Measurements from ENCODE around the gene ARFIP1. TPM values are rescaled to one million over a fixed set of nuclear protein-coding genes. Genes with fewer than 3 reads are reported as not detected.
A peak's percentile ranks its signal among the peaks of the same experiment; 100 is the strongest.

Gene ARFIP1
- 4.5 TPM for polyA plus RNA-seq (2012; ENCODE audit: insufficient read length, low read depth)

DNA sequence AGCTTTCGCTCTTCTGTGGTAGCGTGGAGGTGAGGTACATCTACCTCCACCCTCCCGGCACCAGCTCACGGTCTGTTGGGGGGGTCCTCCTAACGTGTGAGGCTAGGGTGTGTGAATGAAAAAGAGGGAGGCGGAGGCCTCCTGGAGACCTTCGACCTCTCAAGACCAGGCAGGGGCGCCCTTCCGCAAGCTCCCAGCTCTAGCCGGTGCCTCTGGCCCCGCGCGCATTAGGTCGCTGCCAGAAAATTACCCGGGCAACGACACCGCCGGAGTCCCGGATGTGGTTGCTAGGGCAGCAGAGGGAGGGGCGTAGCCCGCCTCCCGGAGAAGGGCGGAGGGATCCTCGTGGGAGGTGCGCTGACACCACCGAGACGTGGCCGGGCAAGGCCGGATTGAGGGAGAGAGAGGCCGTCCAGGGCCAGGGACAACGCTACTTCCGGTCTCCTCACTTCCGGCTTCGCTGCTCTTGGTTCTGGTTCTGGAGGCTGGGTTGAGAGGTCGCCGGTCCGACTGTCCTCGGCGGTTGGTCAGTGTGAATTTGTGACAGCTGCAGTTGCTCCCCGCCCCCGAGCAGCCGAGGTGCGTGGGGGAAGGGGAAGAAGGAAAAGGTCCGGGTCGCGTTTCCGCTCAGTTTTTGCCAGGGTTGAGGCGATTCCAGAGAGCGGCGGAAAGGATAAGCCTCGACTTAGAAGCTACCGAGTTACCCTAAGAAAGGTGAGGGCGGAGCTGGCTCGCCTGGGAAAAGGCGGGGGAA is at the start of gene ARFIP1, which contains the start of gene TIGD4:
Gene ARFIP1 (plus strand): TSS at position 442 of the 754 bp plus-strand sequence. CDS start 49,680 bp downstream, outside the sequence.
Gene TIGD4 (minus strand): TSS at position 218 of the 754 bp plus-strand sequence. CDS start 8,726 bp downstream, outside the sequence.
- TF ChIP-seq SIN3A (IDR thresholded peaks at IDR 0.05; ENCODE audit: borderline replicate concordance, insufficient read depth, low read length) (0 out of 2 replicates have a peak, but pooled peaks have one; percentile 50), POLR2AphosphoS5 (IDR thresholded peaks at IDR 0.05; ENCODE audit: low read depth, low read length) (peak; percentile 73), REST (IDR thresholded peaks at IDR 0.05; ENCODE audit: insufficient read depth in 1 of 2, low read depth in 2 of 2, low read length in 2 of 2) (0 out of 4 replicates have a peak, but pooled peaks have one; percentile 6 to 37), FOXP2 (optimal IDR thresholded peaks at IDR 0.05; ENCODE audit: borderline replicate concordance, extremely low read depth, extremely low read length, insufficient read depth) (peak; percentile 72), TAF1 (IDR thresholded peaks at IDR 0.05; ENCODE audit: borderline replicate concordance, insufficient read depth, low read length) (peak; percentile 90)

DNA sequence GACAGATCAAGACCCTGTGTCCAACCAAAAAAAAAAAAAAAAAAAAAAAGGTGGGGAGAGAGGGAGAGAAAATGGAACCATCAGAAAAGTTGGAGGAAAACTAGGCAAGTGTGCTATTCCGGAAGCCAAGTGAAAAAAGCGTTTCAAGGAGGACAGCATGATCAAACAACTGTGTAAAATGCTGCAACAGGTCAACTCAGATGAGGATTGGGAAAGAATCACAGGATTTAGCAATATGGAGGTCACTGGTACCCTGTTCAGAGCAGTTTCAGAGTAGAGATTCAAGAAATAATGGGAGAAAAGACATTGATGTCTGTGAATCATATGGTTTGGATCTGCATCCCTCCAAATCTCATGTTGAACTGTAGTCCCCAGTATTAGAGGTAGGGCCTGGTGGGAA is 47.8 kb upstream of the ARFIP1 start:
- no peak for TF ChIP-seq TAF1 (IDR thresholded peaks at IDR 0.05; ENCODE audit: borderline replicate concordance, insufficient read depth, low read length)
- TF ChIP-seq FOXP2 (optimal IDR thresholded peaks at IDR 0.05; ENCODE audit: borderline replicate concordance, extremely low read depth, extremely low read length, insufficient read depth): no peak
- TF ChIP-seq POLR2AphosphoS5 (IDR thresholded peaks at IDR 0.05; ENCODE audit: low read depth, low read length): no peak
- TF ChIP-seq SIN3A (IDR thresholded peaks at IDR 0.05; ENCODE audit: borderline replicate concordance, insufficient read depth, low read length): no peak
- no peak for TF ChIP-seq REST (IDR thresholded peaks at IDR 0.05; ENCODE audit: insufficient read depth in 1 of 2, low read depth in 2 of 2, low read length in 2 of 2)

- TF ChIP-seq FOXP2 (optimal IDR thresholded peaks at IDR 0.05; ENCODE audit: borderline replicate concordance, extremely low read depth, extremely low read length, insufficient read depth) (no peak), REST (IDR thresholded peaks at IDR 0.05; ENCODE audit: insufficient read depth in 1 of 2, low read depth in 2 of 2, low read length in 2 of 2) (no peak), POLR2AphosphoS5 (IDR thresholded peaks at IDR 0.05; ENCODE audit: low read depth, low read length) (no peak), SIN3A (IDR thresholded peaks at IDR 0.05; ENCODE audit: borderline replicate concordance, insufficient read depth, low read length) (no peak), TAF1 (IDR thresholded peaks at IDR 0.05; ENCODE audit: borderline replicate concordance, insufficient read depth, low read length) (no peak)
Measured at GRCh38 chr4:152734015-152734698, 45.6 kb upstream of the ARFIP1 start.

DNA sequence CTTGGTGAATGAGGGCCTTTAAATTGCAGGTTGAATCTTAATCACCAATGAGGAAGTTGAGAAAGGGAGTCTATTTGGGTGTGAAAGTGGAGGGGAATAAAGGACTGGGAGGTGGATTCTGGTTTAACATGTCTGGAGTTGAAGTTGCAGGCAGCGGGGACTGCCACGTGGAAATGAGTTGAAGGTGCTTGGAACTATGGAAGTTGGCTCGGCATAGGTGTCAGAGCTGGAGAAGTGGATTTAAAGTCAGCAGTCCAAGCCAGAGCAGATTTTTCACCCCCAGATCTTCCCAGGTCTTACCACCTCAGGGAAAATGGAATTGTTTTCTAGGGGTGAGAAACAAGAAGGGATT is 45.1 kb upstream of the ARFIP1 start:
- TF ChIP-seq FOXP2 (optimal IDR thresholded peaks at IDR 0.05; ENCODE audit: borderline replicate concordance, extremely low read depth, extremely low read length, insufficient read depth) (no peak), TAF1 (IDR thresholded peaks at IDR 0.05; ENCODE audit: borderline replicate concordance, insufficient read depth, low read length) (no peak), POLR2AphosphoS5 (IDR thresholded peaks at IDR 0.05; ENCODE audit: low read depth, low read length) (no peak), SIN3A (IDR thresholded peaks at IDR 0.05; ENCODE audit: borderline replicate concordance, insufficient read depth, low read length) (no peak)

DNA sequence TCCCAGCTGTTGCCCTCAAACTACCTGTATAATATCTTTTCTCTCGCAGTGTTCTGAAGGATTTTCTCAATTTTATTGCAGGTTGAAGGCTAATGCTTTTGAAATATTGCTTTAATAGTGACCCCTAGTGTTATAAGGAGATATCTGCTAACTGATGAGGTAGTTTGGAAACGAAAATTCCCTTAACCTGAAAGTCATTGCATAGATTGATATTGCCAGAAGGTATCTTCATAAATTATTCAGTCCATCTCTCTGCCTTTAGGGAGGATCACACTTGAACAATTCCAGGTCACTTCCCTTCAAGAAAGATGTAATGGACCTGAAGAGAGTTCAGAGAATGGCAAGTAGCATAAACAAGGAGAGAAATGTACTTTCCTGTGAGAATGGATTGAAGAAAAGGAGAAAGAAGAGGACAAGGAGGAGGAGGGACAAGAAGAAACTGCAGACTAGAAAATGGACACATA is 44.3 kb upstream of the ARFIP1 start:
- TF ChIP-seq POLR2AphosphoS5 (IDR thresholded peaks at IDR 0.05; ENCODE audit: low read depth, low read length): no peak
- TF ChIP-seq TAF1 (IDR thresholded peaks at IDR 0.05; ENCODE audit: borderline replicate concordance, insufficient read depth, low read length): no peak
- TF ChIP-seq REST (IDR thresholded peaks at IDR 0.05; ENCODE audit: insufficient read depth in 1 of 2, low read depth in 2 of 2, low read length in 2 of 2): no peak
- no peak for TF ChIP-seq SIN3A (IDR thresholded peaks at IDR 0.05; ENCODE audit: borderline replicate concordance, insufficient read depth, low read length)

All from PFSK-1 (cell line).